RWPE2 (cell line): ENCODE data around the gene RRP7A.
"Not testable (repeated sequence)": the region's sequence is repeated elsewhere in the genome, so short reads cannot be mapped to it uniquely, and the experiment has no call there.

Experiments
- ATAC-seq: fragments of 200-7000 bp; cut with Tn5 transposase; 3 replicates; pipeline ENCODE4 v1.9.1; 2021; ENCODE audit warnings: low read depth
- DNase-seq: peaks from one replicate; pipeline ENCODE4 v3.0.0-alpha.2; 2020; ENCODE audit warnings: low spot score
- H3K27ac ChIP-seq: fragments of 450-650 bp; 2 replicates; pipeline ENCODE4 v1.5.1; 2017; ENCODE audit warnings: mild to moderate bottlenecking; ENCODE audit not compliant: poor library complexity, severe bottlenecking
- H3K27me3 ChIP-seq: fragments of 250-450 bp; sonication (Bioruptor Pico); 2 replicates; pipeline ENCODE4 v1.5.1; 2021; ENCODE audit warnings: mild to moderate bottlenecking, moderate library complexity; ENCODE audit not compliant: insufficient read depth, poor library complexity, severe bottlenecking
- H3K36me3 ChIP-seq: fragments of 250-450 bp; sonication (Bioruptor Pico); 2 replicates; pipeline ENCODE4 v1.5.1; 2020; ENCODE audit warnings: low read depth, mild to moderate bottlenecking, moderate library complexity
- H3K4me1 ChIP-seq: fragments of 250-450 bp; sonication (Bioruptor Pico); 2 replicates; pipeline ENCODE4 v1.5.1; 2021; ENCODE audit warnings: mild to moderate bottlenecking, moderate library complexity; ENCODE audit not compliant: insufficient read depth, poor library complexity, severe bottlenecking
- H3K4me3 ChIP-seq: fragments of 250-450 bp; sonication (Bioruptor Pico); 2 replicates; pipeline ENCODE4 v1.5.1; 2021; ENCODE audit warnings: mild to moderate bottlenecking, moderate library complexity; ENCODE audit not compliant: severe bottlenecking
- H3K9me3 ChIP-seq: fragments of 250-450 bp; sonication (Bioruptor Pico); 2 replicates; pipeline ENCODE4 v1.5.1; 2021; ENCODE audit warnings: mild to moderate bottlenecking, moderate library complexity; ENCODE audit not compliant: severe bottlenecking
- TF ChIP-seq, protein P1 (sequence below): fragments of 450-650 bp; IDR thresholded peaks from one replicate; pipeline ENCODE4 v1.5.1; 2017; ENCODE audit warnings: mild to moderate bottlenecking, moderate library complexity; ENCODE audit not compliant: poor library complexity, severe bottlenecking

The RRP7A gene, protein sequence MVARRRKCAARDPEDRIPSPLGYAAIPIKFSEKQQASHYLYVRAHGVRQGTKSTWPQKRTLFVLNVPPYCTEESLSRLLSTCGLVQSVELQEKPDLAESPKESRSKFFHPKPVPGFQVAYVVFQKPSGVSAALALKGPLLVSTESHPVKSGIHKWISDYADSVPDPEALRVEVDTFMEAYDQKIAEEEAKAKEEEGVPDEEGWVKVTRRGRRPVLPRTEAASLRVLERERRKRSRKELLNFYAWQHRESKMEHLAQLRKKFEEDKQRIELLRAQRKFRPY

DNA sequence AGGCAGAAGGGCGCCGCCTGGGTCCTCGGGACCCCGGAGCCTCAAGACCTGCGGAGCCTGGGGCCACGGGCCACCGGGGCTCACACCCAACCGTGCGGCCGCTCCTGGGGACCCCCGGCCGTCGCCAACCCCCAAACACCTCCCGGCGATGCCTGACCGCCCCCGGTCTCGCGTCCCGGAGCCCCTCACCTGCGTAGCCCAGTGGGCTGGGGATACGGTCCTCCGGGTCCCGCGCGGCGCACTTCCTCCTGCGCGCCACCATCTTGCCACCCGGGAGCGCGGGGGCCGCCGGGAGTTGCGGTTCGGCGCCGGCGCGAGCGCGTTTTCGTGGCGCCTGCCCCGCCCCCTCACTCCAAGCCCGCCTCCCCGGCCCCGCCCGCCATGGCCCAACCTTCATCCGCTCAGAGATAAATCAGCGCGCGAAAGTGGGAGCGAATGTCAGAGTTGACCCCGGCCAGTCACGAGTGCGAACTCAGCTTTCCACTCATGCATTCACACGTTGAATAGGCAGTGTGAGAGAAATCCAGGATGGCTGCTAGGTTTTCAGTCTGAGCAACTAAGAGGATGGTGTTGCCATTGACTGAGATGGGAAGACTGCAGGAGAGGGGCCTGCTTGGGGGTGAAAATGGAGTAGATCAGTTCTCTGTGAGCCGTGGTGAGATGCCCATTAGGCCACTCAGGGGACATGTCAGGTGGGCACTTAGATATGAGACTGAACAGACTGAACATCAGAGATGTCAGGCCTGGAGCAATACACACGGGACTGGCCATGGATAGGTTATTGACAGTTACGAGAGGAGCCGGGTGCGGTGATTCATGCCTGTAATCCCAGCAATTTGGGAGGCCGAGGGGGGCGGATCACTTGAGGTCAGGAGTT, at the start of gene RRP7A:
Gene RRP7A (minus strand): TSS at position 272 of the 877 bp plus-strand sequence. CDS start 10 bp downstream, at position 262.
- no peaks in the 10 kb centered on the region for H3K9me3 ChIP-seq
- peak within 1 kb of the TSS; percentile 95 for H3K4me3 ChIP-seq
- ATAC-seq = peak; percentile 88
- H3K4me1 ChIP-seq = peaks cover 7% of the 10 kb centered on the region
- H3K27me3 ChIP-seq = no peaks in the 10 kb centered on the region
- H3K36me3 ChIP-seq = peaks cover 9% of the 10 kb centered on the region; the same call in 1 of the 2 replicates
- peak within 1 kb of the TSS; percentile 55 for H3K27ac ChIP-seq
- DNase-seq = no peak
- TF ChIP-seq, protein P1, sequence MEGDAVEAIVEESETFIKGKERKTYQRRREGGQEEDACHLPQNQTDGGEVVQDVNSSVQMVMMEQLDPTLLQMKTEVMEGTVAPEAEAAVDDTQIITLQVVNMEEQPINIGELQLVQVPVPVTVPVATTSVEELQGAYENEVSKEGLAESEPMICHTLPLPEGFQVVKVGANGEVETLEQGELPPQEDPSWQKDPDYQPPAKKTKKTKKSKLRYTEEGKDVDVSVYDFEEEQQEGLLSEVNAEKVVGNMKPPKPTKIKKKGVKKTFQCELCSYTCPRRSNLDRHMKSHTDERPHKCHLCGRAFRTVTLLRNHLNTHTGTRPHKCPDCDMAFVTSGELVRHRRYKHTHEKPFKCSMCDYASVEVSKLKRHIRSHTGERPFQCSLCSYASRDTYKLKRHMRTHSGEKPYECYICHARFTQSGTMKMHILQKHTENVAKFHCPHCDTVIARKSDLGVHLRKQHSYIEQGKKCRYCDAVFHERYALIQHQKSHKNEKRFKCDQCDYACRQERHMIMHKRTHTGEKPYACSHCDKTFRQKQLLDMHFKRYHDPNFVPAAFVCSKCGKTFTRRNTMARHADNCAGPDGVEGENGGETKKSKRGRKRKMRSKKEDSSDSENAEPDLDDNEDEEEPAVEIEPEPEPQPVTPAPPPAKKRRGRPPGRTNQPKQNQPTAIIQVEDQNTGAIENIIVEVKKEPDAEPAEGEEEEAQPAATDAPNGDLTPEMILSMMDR = no peak

DNA sequence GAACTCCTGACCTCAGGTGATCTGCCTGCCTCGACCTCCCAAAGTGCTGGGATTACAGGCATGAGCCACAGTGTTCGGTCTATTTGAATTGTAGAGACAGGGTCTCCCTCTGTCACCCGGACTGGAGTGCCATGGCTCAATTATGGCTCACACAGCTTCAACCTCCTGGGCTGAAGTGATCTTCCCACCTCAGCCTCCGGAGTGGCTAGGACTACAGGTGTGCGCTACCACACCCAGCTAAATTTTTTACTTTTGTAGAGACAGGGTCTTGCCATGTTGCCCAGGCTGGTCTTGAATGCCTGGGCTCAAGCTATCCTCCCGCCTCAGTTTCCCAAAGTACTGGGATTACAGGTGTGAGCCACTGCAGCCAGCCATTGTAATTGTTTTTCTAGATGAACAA, 48.4 kb upstream of the RRP7A start:
- H3K4me1 ChIP-seq, H3K4me3 ChIP-seq, ATAC-seq, H3K9me3 ChIP-seq, DNase-seq, H3K36me3 ChIP-seq, H3K27me3 ChIP-seq, H3K27ac ChIP-seq: not testable (repeated sequence)

DNA sequence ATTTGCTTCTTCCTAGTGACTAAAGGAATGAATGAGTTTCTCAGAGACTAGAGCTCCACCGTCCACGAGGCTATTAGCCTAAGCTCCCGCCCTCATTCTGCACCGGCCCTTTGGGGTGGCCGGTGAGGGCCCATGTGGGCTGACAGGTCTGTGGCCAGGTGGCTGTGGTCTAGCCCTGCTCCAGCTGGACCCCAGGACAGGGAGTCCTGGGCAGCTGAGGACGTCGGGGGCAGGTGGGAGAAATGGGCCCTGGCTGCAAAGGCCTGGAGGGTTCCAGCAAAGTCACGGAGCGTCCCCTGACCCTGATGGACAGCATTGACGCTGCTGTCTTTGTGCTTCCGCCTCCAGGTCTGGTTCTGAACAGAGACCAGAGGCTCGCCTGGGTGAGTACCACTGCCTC, 46.4 kb upstream of the RRP7A start:
- Histone ChIP-seq H3K9me3 (no peaks in the 10 kb centered on the region), H3K27me3 (no peaks in the 10 kb centered on the region), H3K27ac (no peak overlapping the region), H3K36me3 (no peaks in the 10 kb centered on the region), H3K4me1 (peaks cover 3% of the 10 kb centered on the region), H3K4me3 (no peak overlapping the region)
- TF ChIP-seq, protein P1 = no peak
- ATAC-seq (no peak), DNase-seq (no peak)

DNA sequence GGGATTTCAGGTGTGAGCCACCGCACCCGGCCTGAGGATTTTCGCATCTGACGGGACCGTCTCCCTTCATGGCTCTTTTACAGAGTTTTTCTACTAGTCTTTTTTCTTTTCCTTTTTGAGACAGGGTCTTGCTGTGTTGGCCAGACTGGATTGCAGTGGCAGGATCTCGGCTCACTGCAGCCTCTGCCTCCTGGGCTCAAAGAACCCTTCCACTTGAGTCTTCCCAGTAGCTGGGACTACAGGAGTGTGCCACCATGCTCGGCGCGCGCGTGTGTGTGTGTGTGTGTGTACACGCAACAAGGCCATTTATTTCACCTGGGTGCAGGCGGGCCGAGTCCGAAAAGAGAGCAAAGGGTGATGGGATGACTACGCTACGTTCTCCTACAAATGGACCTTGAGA, 45.1 kb upstream of the RRP7A start:
- Histone ChIP-seq H3K4me3 (no peak overlapping the region), H3K9me3 (no peaks in the 10 kb centered on the region), H3K27me3 (no peaks in the 10 kb centered on the region), H3K27ac (no peak overlapping the region), H3K36me3 (no peaks in the 10 kb centered on the region), H3K4me1 (peaks cover 3% of the 10 kb centered on the region)
- DNase-seq (no peak), ATAC-seq (no peak)
- TF ChIP-seq, protein P1 = no peak

DNA sequence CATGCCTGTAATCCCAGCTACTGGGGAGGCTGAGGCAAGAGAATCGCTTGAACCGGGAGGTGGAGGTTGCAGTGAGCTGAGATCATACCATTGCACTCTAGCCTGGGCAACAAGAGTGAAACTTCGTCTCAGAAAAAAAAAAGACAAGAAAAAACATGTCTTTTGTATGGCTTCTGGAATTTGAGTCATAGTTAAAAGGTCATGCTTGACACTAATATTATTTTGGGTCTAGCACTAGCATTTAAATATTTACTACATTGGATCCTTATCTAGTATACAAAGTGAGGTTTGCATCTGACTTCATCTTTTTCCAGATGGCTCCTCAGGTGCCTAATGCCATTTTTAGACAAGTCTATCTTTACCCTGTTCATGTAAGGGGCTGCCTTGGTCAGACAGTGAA, 44.3 kb upstream of the RRP7A start:
- H3K9me3 ChIP-seq, H3K27ac ChIP-seq, ATAC-seq, H3K4me3 ChIP-seq, DNase-seq, H3K4me1 ChIP-seq, H3K27me3 ChIP-seq, H3K36me3 ChIP-seq: not testable (repeated sequence)
